HG03442 (cell line): ENCODE measurements around the gene C19orf44.
"Not testable (repeated sequence)": the region's sequence is repeated elsewhere in the genome, so short reads cannot be mapped to it uniquely, and the experiment has no call there.

ENCODE experiments used
- ATAC-seq: cut with Tn5 transposase; IDR thresholded peaks from one replicate; pipeline ENCODE4 v1.9.1; 2021; ENCODE audit warnings: mild to moderate bottlenecking, moderate library complexity; ENCODE audit not compliant: unreplicated experiment

The C19orf44 gene

DNA sequence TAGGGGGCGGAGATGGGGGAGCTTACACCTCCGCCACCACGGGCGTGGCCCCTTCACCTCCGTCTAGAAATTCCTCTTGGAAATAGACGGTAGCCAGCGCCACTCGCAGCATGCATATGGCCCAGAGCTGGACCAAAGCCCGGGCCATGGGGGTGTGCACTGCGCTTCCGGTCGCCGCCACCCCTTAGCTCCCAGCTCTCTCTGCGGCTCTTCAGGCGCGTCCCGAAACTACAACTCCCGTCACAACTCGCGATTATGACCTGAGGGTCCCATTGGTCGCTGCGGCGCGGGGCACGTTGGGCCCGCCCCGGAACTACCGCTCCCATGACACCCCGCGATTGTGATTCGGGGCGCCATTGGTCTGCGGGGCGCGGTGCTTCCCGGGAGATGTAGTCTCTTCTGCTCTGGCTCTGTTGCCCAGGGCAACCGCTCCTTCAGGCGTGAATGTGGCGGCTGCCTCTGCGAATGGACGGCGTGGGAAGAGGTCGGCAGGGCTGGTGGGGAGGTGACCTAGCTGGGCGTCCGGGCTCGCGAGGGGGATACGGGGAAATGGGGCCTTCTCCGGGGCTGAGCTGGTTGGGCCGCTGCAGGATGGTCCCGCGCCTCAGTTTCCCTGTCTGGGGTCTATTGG is at the start of gene C19orf44, which contains the start of gene CALR3:
Gene C19orf44 (plus strand): TSS at position 413 of the 631 bp plus-strand sequence. CDS start 4,399 bp downstream, outside the sequence.
Gene CALR3 (minus strand): TSS at position 186 of the 631 bp plus-strand sequence. CDS start 38 bp downstream, at position 148.
- peak; percentile 95 for ATAC-seq

DNA sequence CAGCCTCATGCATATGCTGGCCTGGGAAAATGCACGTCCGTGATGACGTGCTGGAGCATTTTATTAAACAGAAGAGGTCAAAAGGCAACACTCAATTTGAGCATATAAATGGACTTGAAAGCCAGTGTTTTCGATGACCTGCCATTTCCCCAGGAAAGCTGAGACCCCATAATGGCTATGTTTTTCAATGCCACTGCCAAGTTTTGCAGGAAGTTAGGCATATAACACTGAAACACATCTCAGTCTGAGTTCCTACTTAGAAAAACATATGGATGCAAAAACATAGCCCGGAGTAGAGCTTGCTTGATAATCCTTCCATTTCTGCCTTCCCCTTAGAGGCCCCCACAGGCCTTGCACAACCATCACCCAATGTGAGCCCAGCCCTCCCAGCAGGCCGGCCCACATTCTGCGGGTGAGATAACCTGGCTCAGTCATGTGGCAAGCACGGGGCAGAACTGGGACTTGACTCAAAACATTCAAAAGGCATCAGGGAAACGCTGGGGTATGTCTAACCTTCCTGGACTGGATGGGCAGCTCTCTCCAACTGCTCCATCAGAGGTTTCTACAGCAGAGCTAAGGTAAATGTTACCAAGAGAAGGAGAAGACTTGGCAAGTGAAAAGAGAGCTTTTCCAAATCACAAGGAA is 49.3 kb upstream of the C19orf44 start:
- peak; percentile 31 for ATAC-seq

DNA sequence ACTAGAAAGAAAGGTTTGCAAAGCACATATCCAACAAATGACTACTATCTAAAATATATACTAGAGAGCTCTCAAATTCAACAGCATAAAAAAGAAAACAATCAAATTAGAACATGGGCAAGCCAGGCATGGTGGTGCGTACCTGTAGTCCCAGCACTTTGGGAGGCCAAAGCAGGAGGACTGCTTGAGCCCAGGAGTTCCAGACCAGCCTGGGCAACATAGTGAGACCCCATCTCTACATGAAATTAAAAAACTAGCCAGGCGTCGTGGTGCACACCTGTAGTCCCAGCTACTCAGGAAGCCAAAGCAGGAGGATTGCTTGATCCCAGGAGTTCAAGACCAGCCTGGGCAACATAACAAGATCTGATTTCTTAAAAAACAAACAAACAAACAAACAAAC is 47.3 kb upstream of the C19orf44 start:
- ATAC-seq = not testable (repeated sequence)

DNA sequence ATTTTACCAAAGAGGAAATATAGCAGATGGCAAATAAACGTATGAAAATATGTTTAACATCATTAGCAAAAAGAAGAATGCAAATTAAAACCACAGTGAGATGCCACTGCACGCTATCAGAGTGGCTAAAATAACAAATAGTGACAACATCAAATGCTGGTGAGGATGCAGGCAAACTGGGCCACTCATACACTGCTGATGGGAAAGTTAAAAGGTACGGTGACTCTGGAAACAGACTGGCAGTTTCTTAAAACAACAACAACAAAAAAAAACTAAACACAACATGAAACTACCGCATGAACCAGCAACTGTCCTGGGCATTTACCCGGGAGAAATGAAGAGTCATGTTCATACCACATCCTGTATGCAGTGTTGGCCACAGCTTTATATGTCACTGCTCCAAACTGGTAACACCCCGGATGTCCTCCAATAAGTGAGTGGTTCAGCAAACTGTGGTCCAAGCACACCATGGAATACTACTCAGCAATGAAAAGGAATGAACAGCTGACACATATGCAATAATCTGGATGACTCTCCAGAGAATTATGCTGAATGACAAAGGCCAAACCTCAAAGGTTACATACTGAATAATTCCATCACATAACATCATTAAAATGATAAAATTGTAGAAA is 46.7 kb upstream of the C19orf44 start:
- no peak for ATAC-seq

DNA sequence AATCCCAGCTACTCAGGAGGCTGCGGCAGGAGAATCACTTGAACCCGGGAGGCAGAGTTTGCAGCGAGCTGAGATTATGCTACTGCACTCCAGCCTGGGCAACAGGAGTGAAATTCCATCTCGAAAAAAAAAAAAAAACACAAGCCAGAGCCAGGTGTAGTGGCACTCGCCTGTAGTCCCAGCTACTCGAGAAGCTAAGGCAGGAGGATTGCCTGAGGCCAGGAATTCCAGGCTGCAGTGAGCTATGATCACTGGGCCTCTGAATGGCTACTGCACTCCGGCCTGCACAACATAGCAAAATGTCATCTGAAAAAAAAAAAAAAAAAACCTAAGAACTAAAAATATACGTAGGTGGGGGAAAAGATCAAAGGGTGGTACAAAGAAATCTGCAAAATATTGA is 43.9 kb upstream of the C19orf44 start:
- no peak for ATAC-seq

DNA sequence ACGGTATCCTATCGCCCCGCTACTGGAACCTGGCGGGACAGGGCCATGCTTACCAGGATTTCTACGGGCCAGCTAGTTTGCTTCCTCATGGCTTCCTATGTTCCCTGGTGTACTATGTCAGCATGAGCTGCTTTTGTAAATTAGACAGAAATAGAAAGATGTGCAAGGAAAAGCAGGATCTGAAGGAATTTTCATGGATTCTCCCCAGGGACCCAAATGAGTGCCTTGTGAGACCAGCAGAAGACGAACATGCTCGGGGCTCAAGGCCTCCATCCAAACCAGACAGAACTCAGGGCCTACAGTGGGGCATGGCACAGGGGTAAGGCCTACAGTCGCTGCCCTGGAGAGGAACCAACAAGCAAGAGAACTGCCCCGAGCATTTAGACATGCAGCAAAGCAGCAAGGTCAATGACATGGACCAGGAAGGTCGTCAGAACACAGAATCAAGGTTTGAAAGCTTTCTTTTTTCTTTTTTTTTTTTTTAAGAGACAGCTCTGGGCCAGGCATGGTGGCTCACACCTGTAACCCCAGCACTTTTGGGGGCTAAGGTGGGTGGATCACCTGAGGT is 41.8 kb upstream of the C19orf44 start:
- no peak for ATAC-seq

DNA sequence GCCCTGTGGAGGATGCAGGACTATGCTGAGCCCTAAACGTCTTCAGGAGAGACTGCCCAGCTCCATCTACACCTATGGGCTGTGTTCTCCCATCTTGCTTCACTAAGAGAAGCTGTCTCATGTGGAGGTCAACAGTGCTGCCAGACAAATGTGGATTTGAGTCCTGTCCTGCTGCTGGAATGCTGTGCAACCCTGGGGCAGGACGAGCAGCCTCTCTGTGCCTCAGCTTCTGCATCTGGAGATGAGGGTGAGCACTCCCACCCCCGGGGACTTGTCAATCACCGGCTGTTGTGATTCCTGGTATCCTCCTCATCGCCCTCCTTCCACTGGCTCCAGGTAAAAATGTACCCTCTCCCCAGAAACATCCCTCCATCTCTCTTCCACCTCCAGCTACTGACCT is 40.7 kb upstream of the C19orf44 start:
- no peak for ATAC-seq

DNA sequence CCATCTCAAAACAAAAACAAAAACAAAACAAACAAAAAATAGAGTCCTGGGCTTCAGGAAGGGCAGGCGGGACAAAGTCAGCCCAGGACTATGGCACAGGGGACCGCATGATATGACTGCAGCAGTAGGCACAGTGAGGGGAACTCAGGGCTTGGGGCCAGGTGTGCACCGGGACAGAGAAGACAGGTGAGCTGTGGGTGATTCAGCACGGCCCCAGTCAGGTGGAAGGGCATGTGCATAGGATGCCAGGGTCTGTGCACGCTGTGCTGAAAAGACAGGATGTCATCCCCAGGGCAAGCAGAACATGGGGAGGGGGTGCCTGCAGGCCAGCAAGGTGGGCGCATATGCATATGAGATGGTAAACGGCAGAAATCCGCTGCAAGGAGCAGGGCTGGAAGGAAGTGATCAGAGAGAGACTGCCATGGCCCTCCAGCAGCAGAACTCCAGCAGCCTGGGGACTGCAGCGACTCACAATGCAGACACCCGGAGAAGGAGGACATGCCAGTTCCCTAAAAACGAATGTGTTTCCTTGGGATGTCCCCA is 39.5 kb upstream of the C19orf44 start:
- no peak for ATAC-seq

DNA sequence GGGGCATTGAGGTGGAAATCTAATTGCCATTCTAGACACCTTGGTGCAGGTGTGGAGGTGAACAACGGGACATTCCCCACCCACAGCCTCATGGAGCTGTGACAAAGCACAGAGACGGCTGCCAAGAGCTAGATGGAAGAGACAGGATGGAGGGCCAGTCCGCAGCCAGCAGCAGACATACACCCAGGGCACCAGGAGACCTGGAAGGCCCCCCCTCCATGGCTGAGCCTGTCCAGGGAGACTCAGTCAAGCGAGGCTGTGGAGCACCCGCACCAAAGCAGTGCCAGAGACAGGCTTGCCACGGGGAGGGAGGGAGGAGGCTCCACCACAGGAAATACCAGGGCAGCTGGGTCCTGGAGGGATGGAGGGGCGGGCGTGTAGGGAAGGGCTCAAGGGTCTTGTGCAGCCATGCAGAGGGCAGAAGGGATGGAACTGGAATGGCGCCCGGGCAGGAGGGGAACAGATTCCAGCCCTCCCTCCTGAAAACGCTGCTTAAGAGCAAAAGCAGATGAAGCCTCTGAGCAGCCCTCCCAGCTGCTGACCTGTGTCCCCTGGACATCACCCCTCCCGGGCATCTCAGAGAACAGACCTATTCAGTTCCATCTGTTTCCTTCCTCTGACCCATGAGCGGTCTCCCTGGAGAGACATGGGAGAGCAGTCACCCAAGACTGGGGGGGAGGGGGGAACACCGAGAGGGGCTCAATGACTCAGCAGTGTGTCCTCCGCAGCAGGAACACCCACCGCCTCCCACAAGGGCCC is 38.8 kb upstream of the C19orf44 start:
- ATAC-seq = no peak

DNA sequence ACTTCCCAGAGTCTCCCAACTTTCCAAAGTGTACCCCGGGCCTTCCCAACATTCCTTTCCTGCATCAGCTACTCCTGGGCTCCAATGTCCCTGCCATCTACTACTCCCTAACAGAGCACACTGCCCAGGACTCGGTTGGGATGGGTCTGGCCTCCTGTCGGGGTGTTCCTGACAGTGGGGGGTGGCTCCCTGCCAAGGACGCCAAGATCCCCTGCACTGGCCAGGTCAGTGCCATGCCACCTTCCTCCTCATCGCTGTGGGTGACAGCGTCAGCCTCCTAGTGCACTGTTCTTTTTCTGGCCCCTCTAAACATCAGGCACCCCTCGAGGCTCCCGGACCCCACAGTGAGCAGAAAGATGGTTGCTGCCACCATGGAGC is 38.3 kb upstream of the C19orf44 start:
- ATAC-seq = no peak

DNA sequence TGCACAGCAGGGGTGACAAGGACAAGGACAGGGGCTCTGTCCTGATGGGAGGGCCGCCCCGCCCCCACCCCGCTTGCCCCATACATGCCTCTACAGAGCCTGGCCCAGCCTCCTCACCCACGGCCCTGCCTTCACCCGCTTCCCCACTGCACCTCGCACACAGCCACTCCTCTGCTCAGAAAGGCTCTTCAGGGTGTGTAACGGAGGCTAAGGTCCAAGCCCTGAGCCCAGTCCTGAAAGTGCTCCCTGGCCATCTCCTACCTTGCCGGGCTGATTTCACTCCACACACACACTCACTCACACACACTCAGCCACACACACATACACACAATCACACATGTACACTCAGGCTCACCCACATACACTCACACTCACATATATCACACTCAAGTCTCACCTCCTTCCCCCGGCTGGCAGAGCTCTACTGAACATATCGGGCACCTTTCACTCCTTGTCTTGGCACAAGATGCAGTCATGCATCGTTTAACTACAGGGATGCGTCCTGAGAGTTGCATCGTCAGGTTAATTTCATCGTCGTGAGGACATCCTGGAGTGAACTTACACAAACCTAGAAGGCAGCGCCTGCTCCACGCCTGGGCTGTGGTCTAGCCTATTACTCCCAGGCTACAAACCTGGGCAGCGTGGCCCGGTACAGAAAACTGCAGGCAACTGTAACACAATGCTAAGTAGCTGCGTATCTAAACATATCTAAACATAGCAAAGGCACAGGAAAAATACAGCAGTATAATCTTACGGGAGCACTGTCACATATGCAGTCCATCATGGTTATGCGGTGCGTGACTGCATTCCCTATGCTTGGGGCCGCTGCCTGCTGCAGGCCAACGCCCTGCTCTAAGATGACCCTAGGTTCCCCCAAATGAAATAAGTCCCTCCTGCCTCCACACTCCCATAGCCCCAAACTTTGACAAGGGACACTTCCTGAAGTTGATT is 37.5 kb upstream of the C19orf44 start:
- ATAC-seq = no peak

DNA sequence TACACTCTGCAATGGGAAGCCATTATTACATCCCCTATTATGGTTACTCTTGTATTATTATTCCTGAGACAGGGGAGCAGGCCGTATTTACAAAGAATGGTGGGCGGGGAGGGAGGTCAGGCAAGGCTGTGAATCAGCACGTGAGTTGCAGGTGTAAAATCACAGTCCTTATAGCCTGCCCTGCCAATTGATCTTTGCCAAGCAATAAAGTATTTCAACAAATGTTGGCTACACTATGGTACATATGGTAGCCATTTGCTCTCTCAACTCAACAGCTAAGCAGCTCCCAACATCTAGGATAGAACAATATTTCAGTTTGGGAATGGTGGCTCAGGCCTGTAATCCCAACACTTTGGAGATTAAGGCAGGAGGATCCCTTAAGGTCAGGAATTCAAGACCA is 36.5 kb upstream of the C19orf44 start:
- no peak for ATAC-seq

DNA sequence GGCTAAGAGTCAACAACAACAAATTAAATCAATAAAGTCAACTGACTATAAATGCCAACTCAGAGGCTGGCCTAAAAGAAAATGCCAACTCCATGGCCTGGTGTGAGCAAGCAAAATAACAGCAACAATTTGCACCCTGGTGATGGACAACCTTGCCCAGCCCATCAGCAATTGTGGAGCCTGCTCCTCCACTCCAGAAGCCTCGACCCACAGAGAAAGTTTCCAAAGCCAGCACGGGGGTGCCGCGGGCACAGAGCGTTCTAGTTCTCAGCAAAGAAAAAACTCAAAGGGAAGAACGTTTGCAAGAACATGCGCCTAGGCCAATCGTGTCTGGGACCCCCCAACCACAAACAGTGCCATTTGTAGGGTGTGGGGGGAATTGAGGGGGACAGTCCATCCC is 35.7 kb upstream of the C19orf44 start:
- no peak for ATAC-seq

DNA sequence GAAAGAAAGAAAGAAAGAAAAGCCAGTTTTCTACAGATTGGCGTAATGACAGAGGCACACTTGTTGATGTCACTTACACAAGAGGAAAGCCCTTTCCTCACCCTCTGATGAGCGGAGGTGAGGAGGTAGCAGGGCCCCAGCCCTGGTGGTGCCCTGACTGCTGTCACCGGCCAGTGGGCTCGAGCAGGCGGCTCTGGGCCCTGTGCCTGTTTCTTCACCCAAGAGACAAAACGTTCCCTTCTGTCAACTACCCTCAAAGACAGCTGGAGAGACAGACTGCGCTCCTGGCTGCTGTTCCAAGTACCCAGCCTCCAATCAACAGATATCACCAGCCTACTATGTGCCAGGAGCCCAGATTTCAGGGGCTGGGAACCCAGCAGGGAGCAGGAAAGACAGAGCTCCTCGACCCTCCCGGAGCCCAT is 34.6 kb upstream of the C19orf44 start:
- no peak for ATAC-seq

DNA sequence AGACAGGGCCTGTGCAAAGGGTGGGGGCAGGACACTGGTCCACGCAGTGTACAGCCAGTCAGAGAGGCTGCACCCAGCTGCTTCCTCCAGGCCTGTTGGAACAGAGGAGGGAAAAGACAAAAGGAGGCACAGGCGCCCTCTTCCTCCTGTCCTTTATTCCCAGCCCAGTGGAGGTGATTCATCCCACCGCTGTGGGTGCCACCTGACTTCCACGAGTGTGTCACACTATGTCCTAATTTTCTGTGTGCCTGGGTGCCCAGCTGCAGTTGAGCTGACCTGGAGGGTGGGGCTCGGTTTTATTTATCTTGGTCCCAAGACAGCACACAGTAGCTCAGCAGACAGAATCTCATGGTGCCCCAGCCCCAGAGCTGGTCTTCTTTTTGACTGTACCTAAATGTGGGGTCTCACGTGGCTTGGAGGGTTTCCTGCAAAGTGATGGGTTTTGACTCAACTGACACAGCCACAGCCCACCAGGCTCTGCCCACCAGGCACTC is 33.4 kb upstream of the C19orf44 start:
- ATAC-seq = no peak

DNA sequence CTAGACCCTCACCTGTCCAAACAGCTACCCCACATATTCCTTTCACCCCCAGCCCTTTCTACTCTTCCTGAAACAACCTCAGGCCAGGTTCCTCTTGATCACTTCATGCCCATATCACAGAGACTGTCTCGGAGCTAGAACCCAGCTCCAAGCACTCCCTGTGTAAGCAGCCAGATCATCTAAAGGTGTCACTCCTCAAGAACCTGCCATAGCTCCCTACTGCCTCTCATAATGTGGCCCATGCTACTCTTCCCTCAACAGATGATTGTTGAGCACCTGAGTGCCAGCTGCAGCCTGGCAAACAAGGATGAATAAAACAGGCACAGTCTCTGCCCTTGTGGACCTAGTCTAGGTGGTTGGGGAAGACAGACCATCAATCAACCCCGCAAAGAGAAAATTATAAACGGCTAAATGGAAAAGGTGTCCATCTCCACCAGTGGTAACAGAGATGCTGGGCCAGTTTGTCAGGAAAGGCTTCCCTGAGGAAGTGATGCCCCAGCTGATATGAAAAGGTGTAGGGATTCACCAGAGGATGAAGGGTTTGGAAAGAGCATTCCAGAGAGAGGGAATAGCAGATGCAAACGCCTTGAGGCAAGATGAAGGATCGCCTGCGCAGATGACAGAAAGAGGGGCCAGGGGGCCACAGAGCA is 32.7 kb upstream of the C19orf44 start:
- no peak for ATAC-seq

DNA sequence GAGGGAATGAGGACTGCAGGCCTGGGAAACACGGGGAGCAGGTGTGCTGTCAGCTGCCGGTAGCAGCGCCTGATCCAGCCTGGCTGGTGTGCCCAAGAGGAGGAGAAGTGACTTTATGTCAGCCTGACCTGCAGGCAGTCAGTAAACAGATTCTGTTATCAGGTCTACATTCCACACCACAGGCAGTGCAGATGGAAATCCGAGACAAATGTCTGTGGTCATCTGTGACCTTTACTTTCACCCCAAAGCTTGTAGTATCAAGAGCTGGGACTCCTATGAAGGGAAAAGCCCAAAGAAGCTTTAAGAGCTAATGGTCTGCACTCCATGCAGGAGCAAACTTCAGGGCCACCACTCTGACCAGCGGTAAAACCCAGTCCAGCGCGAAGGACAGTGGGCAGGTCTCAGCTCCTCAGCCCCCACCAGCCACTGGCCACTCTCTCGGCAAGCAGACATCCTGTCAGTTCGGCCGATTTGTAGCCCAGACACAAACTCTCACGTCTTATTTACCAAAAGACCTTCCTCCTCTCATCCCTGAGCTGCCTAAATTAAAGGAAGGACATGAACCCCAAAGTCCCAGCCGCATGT is 32.1 kb upstream of the C19orf44 start:
- no peak for ATAC-seq

DNA sequence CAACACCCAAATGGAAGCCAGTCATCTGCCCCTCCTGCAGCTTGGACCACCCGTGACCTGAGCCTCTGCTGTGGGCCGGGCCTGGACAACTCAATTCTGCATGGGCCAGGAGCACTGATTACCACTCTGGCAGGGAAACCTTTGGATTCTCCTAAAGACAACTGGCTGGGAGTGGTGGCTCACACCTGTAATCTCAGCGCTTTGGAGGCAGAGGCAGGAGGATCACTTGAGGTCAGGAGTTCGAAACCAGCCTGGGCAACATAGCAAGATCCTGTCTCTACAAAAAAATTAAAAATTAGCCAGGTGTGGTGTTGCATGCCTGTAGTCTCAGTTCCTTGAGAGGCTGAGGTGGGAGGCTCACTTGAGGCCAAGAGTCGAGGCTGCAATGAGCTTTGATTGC is 31.0 kb upstream of the C19orf44 start:
- ATAC-seq = no peak
